ENCODE measurements around the gene STRN4.

The STRN4 gene

GRCh38 chr19:46741447-46741846 lies 4.8 kb downstream of the STRN4 start:
- DNase-seq = no peak

GRCh38 chr19:46739290-46739771 lies 6.9 kb downstream of the STRN4 start:
- no peak for DNase-seq

GRCh38 chr19:46737761-46738171 lies 8.5 kb downstream of the STRN4 start:
- DNase-seq = no peak

GRCh38 chr19:46737298-46737654 lies 9.0 kb downstream of the STRN4 start:
- no peak for DNase-seq

- DNase-seq = no peak
These were observed 9.5 kb downstream of the STRN4 start for GRCh38 chr19:46736531-46737297.

GRCh38 chr19:46733690-46734292 lies 12.5 kb downstream of the STRN4 start:
- no peak for DNase-seq

GRCh38 chr19:46732966-46733689 lies 13.1 kb downstream of the STRN4 start:
- DNase-seq = no peak

- no peak for DNase-seq
These were observed 13.9 kb downstream of the STRN4 start for GRCh38 chr19:46732172-46732938.

GRCh38 chr19:46731584-46731983 lies 14.7 kb downstream of the STRN4 start:
- no peak for DNase-seq

- peak; percentile 80 for DNase-seq
These were observed 15.2 kb downstream of the STRN4 start for GRCh38 chr19:46731007-46731501.

- DNase-seq = no peak
These were observed 15.7 kb downstream of the STRN4 start for GRCh38 chr19:46730595-46730994.

- no peak for DNase-seq
These were observed 16.1 kb downstream of the STRN4 start for GRCh38 chr19:46730187-46730586.

GRCh38 chr19:46729696-46730095 lies 16.6 kb downstream of the STRN4 start:
- no peak for DNase-seq

GRCh38 chr19:46728693-46729339 lies 17.4 kb downstream of the STRN4 start:
- peak; percentile 32 for DNase-seq

GRCh38 chr19:46728208-46728607 lies 18.0 kb downstream of the STRN4 start:
- DNase-seq = no peak

GRCh38 chr19:46727757-46728156 lies 18.5 kb downstream of the STRN4 start:
- DNase-seq = no peak

GRCh38 chr19:46726971-46727501 lies 19.2 kb downstream of the STRN4 start:
- no peak for DNase-seq

GRCh38 chr19:46726551-46726950 lies 19.7 kb downstream of the STRN4 start:
- no peak for DNase-seq

- DNase-seq = no peak
These were observed 20.3 kb downstream of the STRN4 start for GRCh38 chr19:46725859-46726393.

- no peak for DNase-seq
These were observed 21.0 kb downstream of the STRN4 start for GRCh38 chr19:46725036-46725820.

- no peak for DNase-seq
These were observed 21.8 kb downstream of the STRN4 start for GRCh38 chr19:46724468-46724867.
